DND-41 (cell line): Measurements from ENCODE around the gene TMEM14A.
A peak's percentile ranks its signal among the peaks of the same experiment; 100 is the strongest.

Source experiments
- ATAC-seq: fragments of 200-7000 bp; cut with Tn5 transposase; 3 replicates; pipeline ENCODE4 v1.9.1; 2021; ENCODE audit warnings: low read depth; ENCODE audit not compliant: insufficient read depth
- DNase-seq: peaks from one replicate; pipeline ENCODE4 v3.0.0-alpha.2; 2020
- H2AFZ ChIP-seq: 2 replicates; pipeline ENCODE4 v1.6.0; 2012; ENCODE audit warnings: low read depth, low read length
- H3K27ac ChIP-seq: 2 replicates; pipeline ENCODE4 v1.5.1; 2012; ENCODE audit warnings: low read length, inconsistent platforms
- H3K27me3 ChIP-seq: fragments of 200-600 bp; sonication (generic); 2 replicates; pipeline ENCODE4 v1.6.0; 2012; ENCODE audit warnings: low read length, mild to moderate bottlenecking, inconsistent platforms; ENCODE audit not compliant: insufficient read depth, poor library complexity
- H3K36me3 ChIP-seq: 2 replicates; pipeline ENCODE4 v1.5.1; 2012; ENCODE audit warnings: low read length, inconsistent platforms; ENCODE audit not compliant: insufficient read depth
- H3K4me1 ChIP-seq: 2 replicates; pipeline ENCODE4 v1.5.1; 2012; ENCODE audit warnings: mild to moderate bottlenecking, low read length; ENCODE audit not compliant: insufficient read depth
- H3K4me2 ChIP-seq: 2 replicates; pipeline ENCODE4 v1.6.0; 2012; ENCODE audit warnings: mild to moderate bottlenecking, moderate library complexity, low read length, inconsistent platforms; ENCODE audit not compliant: insufficient read depth
- H3K4me3 ChIP-seq, 2 experiments: fragments of 200-600 bp in 1 of 2; shearing (Covaris generic) in 1 of 2; 2 replicates each; pipeline ENCODE4 v1.5.1; 2012 to 2016; ENCODE audit warnings: inconsistent platforms in 2 of 2, low read length in 2 of 2, mild to moderate bottlenecking in 2 of 2, low read depth in 1 of 2, moderate library complexity in 1 of 2
- H3K79me2 ChIP-seq: 2 replicates; pipeline ENCODE4 v1.6.0; 2012; ENCODE audit warnings: low read length, inconsistent platforms; ENCODE audit not compliant: insufficient read depth
- H3K9ac ChIP-seq: 2 replicates; pipeline ENCODE4 v1.6.0; 2012; ENCODE audit warnings: low read depth, mild to moderate bottlenecking, inconsistent platforms, low read length, moderate library complexity
- H3K9me3 ChIP-seq: 2 replicates; pipeline ENCODE4 v1.5.1; 2012; ENCODE audit warnings: low read length, moderate library complexity, mild to moderate bottlenecking, inconsistent platforms; ENCODE audit not compliant: insufficient read depth, severe bottlenecking
- H4K20me1 ChIP-seq: 2 replicates; pipeline ENCODE4 v1.6.0; 2012; ENCODE audit warnings: low read length; ENCODE audit not compliant: insufficient read depth
- EZH2 ChIP-seq: IDR thresholded peaks from 3 replicates; pipeline ENCODE4 v1.6.1; 2012; ENCODE audit warnings: borderline replicate concordance, low read depth, mild to moderate bottlenecking, moderate library complexity, low read length, inconsistent platforms; ENCODE audit not compliant: severe bottlenecking
- TF ChIP-seq, protein P1 (sequence below): IDR thresholded peaks from 2 replicates; pipeline ENCODE4 v1.5.1; 2012; ENCODE audit warnings: borderline replicate concordance, low read length, moderate library complexity, mild to moderate bottlenecking; ENCODE audit not compliant: poor library complexity, severe bottlenecking; ENCODE audit errors: extremely low read depth

TMEM14A gene

DNA sequence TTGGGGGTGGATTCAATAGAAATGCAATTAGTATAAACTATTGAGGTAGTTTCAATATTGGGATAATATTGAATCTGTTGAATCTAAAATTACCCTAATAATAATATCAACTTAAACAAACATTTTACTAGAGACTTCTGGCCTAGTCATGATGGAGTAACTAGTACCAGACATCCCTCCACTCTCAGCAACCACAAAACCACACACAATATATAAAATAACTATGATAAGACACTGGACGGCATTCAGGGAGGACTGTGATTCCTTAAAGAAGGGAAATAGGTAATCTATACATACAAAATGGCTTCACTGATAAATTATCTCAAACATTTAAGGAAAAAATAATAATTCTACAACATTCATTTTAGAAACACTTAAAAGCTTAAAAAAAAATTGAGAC lies 38.9 kb upstream of the TMEM14A start:
- no peaks in the 10 kb centered on the region for H3K27me3 ChIP-seq
- no peaks in the 10 kb centered on the region for H3K79me2 ChIP-seq
- H2AFZ ChIP-seq: no peak overlapping the region
- H3K27ac ChIP-seq: no peak overlapping the region
- no peaks in the 10 kb centered on the region for H3K9me3 ChIP-seq
- no peaks in the 10 kb centered on the region for H4K20me1 ChIP-seq
- H3K9ac ChIP-seq: no peak overlapping the region
- peaks cover 8% of the 10 kb centered on the region for H3K4me1 ChIP-seq
- DNase-seq: no peak
- H3K36me3 ChIP-seq: no peaks in the 10 kb centered on the region
- H3K4me2 ChIP-seq: no peak overlapping the region
- ATAC-seq: no peak
- no peak for TF ChIP-seq EZH2
- TF ChIP-seq, protein P1, sequence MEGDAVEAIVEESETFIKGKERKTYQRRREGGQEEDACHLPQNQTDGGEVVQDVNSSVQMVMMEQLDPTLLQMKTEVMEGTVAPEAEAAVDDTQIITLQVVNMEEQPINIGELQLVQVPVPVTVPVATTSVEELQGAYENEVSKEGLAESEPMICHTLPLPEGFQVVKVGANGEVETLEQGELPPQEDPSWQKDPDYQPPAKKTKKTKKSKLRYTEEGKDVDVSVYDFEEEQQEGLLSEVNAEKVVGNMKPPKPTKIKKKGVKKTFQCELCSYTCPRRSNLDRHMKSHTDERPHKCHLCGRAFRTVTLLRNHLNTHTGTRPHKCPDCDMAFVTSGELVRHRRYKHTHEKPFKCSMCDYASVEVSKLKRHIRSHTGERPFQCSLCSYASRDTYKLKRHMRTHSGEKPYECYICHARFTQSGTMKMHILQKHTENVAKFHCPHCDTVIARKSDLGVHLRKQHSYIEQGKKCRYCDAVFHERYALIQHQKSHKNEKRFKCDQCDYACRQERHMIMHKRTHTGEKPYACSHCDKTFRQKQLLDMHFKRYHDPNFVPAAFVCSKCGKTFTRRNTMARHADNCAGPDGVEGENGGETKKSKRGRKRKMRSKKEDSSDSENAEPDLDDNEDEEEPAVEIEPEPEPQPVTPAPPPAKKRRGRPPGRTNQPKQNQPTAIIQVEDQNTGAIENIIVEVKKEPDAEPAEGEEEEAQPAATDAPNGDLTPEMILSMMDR: no peak
- H3K4me3 ChIP-seq: no peak overlapping the region

DNA sequence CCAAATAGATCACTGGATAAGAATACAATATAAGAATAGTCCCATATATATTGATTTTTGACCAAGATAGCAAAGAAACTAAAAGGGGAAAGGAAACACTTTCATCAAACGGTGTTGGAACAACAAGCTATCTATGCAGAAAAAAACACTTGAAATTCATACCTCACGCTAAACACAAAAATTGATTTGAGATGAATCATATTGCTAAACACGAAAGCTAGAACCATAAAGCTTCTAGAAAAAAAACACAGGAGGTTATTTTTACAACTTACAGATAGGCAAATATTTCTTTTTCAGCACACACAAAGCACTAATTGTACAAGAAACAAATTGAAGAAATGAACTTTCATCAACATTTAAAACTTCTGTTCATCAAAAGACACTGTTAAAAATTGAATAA lies 36.7 kb upstream of the TMEM14A start:
- H3K4me1 ChIP-seq: peaks cover 8% of the 10 kb centered on the region
- H3K9me3 ChIP-seq: no peaks in the 10 kb centered on the region
- H2AFZ ChIP-seq: no peak overlapping the region
- no peaks in the 10 kb centered on the region for H3K36me3 ChIP-seq
- TF ChIP-seq, protein P1: no peak
- TF ChIP-seq EZH2: no peak
- ATAC-seq: no peak
- H3K4me3 ChIP-seq: no peak overlapping the region
- no peak overlapping the region for H3K27ac ChIP-seq
- H3K4me2 ChIP-seq: no peak overlapping the region
- DNase-seq: no peak
- H3K79me2 ChIP-seq: no peaks in the 10 kb centered on the region
- H3K27me3 ChIP-seq: no peaks in the 10 kb centered on the region
- H3K9ac ChIP-seq: no peak overlapping the region
- no peaks in the 10 kb centered on the region for H4K20me1 ChIP-seq

DNA sequence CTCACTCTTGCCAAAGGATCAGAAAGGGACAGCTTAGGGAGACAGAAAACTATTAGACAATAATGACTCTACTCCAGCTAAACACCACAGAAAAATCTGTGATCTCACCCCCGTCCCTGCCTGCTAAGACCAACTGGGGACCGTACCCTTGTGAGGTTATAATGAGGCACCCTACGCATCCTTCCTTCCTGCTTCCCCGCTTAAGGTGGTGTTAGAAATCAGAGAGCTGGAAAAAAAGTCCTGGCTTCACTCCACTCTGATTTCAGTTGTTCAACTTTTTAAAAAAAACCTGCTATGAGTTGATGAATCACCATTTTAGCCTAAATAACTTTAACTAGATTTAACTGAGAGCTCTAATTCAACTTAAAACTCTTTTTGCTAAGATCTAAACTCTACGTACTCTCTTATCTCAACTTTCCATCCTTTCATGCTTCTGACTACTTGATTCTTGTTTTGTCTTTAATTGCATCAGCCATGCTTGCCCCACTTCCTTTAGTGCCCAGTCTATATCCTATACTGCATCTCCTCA lies 35.8 kb upstream of the TMEM14A start:
- Histone ChIP-seq H3K36me3 (no peaks in the 10 kb centered on the region), H2AFZ (peak overlapping the region; percentile 19; the same call in 1 of the 2 replicates), H3K27me3 (no peaks in the 10 kb centered on the region), H3K4me3 (no peak overlapping the region), H3K9me3 (no peaks in the 10 kb centered on the region), H3K4me2 (no peak overlapping the region), H3K4me1 (peaks cover 8% of the 10 kb centered on the region), H4K20me1 (no peaks in the 10 kb centered on the region), H3K9ac (no peak overlapping the region), H3K79me2 (no peaks in the 10 kb centered on the region), H3K27ac (no peak overlapping the region)
- TF ChIP-seq, protein P1: no peak
- TF ChIP-seq EZH2: no peak
- ATAC-seq (peak; percentile 56; the same call in 1 of the 3 replicates), DNase-seq (no peak)
